ENCODE data around the gene BPI.

The BPI gene

DNA sequence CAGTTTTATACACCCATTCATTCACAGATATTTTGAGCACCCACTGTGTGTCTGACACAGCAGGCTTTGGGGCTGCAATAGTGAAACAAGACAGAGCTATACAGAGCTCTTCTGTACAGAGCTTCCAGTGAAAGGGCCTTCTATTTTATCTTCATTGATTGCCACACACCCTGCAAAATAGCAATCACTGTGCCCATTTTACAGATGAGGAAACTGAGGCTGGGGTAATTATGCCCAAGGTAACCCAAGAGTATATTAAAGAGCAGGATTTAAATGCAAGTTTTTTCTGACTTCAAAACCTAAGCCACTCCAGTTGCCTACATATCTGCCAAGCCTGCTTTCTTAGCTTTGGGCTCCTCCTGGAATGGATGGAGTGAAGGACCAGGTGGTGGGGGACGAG lies 4.5 kb downstream of the BPI start:
- DNase-seq (ENCODE audit: low read depth in 1 of 2, low spot score in 1 of 2): no peak
- no peak overlapping the region for H3K4me3 ChIP-seq (replicated peaks; ENCODE audit: insufficient read depth, low read length)
- TF ChIP-seq SPI1 (IDR thresholded peaks at IDR 0.05; ENCODE audit: borderline replicate concordance, low read depth) (no peak), POLR2AphosphoS5 (IDR thresholded peaks at IDR 0.05; ENCODE audit: low read depth) (no peak)
- TF ChIP-seq, protein P1, sequence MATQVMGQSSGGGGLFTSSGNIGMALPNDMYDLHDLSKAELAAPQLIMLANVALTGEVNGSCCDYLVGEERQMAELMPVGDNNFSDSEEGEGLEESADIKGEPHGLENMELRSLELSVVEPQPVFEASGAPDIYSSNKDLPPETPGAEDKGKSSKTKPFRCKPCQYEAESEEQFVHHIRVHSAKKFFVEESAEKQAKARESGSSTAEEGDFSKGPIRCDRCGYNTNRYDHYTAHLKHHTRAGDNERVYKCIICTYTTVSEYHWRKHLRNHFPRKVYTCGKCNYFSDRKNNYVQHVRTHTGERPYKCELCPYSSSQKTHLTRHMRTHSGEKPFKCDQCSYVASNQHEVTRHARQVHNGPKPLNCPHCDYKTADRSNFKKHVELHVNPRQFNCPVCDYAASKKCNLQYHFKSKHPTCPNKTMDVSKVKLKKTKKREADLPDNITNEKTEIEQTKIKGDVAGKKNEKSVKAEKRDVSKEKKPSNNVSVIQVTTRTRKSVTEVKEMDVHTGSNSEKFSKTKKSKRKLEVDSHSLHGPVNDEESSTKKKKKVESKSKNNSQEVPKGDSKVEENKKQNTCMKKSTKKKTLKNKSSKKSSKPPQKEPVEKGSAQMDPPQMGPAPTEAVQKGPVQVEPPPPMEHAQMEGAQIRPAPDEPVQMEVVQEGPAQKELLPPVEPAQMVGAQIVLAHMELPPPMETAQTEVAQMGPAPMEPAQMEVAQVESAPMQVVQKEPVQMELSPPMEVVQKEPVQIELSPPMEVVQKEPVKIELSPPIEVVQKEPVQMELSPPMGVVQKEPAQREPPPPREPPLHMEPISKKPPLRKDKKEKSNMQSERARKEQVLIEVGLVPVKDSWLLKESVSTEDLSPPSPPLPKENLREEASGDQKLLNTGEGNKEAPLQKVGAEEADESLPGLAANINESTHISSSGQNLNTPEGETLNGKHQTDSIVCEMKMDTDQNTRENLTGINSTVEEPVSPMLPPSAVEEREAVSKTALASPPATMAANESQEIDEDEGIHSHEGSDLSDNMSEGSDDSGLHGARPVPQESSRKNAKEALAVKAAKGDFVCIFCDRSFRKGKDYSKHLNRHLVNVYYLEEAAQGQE (IDR thresholded peaks at IDR 0.05; ENCODE audit: insufficient replicate concordance, low read depth): no peak
- TF ChIP-seq, protein P2, sequence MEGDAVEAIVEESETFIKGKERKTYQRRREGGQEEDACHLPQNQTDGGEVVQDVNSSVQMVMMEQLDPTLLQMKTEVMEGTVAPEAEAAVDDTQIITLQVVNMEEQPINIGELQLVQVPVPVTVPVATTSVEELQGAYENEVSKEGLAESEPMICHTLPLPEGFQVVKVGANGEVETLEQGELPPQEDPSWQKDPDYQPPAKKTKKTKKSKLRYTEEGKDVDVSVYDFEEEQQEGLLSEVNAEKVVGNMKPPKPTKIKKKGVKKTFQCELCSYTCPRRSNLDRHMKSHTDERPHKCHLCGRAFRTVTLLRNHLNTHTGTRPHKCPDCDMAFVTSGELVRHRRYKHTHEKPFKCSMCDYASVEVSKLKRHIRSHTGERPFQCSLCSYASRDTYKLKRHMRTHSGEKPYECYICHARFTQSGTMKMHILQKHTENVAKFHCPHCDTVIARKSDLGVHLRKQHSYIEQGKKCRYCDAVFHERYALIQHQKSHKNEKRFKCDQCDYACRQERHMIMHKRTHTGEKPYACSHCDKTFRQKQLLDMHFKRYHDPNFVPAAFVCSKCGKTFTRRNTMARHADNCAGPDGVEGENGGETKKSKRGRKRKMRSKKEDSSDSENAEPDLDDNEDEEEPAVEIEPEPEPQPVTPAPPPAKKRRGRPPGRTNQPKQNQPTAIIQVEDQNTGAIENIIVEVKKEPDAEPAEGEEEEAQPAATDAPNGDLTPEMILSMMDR (IDR thresholded peaks at IDR 0.05; ENCODE audit: insufficient read depth, low read length): no peak

DNA sequence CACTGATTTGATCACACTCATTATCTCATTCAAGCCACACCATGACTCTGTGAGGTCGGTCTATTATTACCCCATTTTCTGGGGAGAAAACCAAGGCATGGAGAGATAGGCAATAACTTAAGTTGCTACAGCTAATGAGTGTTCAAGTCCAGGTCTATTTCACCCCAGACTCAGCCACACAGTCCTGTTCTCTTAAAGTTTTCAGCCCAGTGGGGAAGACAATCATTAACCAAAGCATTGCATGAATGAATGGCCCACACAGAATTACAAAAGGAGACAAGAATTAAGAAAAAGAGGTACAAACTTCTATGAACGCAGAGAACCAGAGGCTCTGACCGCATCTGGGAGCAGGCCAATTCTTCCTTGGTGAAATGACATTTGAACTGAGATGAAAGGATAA lies 7.1 kb downstream of the BPI start:
- no peak for DNase-seq (ENCODE audit: low read depth in 1 of 2, low spot score in 1 of 2)
- Histone ChIP-seq H3K27me3 (ENCODE audit: insufficient read depth, poor library complexity, severe bottlenecking) (no peaks in the 10 kb centered on the region), H3K27ac (replicated peaks) (no peak overlapping the region), H3K4me3 (replicated peaks; ENCODE audit: insufficient read depth, low read length) (no peak overlapping the region)
- TF ChIP-seq, protein P1 (IDR thresholded peaks at IDR 0.05; ENCODE audit: insufficient replicate concordance, low read depth): no peak
- TF ChIP-seq POLR2AphosphoS5 (IDR thresholded peaks at IDR 0.05; ENCODE audit: low read depth): no peak
- TF ChIP-seq SPI1 (IDR thresholded peaks at IDR 0.05; ENCODE audit: borderline replicate concordance, low read depth): no peak
- TF ChIP-seq, protein P2 (IDR thresholded peaks at IDR 0.05; ENCODE audit: insufficient read depth, low read length): no peak
- TF ChIP-seq GABPA (IDR thresholded peaks at IDR 0.05; ENCODE audit: low read depth): no peak

More for the DNA sequence above, 4.5 kb downstream of the BPI start:
- no peak overlapping the region for H3K27ac ChIP-seq (replicated peaks)
- H3K27me3 ChIP-seq (ENCODE audit: insufficient read depth, poor library complexity, severe bottlenecking): no peaks in the 10 kb centered on the region

GRCh38 chr20:38311491-38311890 lies 7.5 kb downstream of the BPI start:
- H3K27ac ChIP-seq (replicated peaks): no peak overlapping the region

More at GRCh38 chr20:38311491-38311890, 7.5 kb downstream of the BPI start:
- DNase-seq (ENCODE audit: low read depth in 1 of 2, low spot score in 1 of 2): no peak
- H3K27me3 ChIP-seq (ENCODE audit: insufficient read depth, poor library complexity, severe bottlenecking): no peaks in the 10 kb centered on the region
- no peak for TF ChIP-seq GABPA (IDR thresholded peaks at IDR 0.05; ENCODE audit: low read depth)
- TF ChIP-seq, protein P2 (IDR thresholded peaks at IDR 0.05; ENCODE audit: insufficient read depth, low read length): no peak
- no peak for TF ChIP-seq POLR2AphosphoS5 (IDR thresholded peaks at IDR 0.05; ENCODE audit: low read depth)
- TF ChIP-seq, protein P1 (IDR thresholded peaks at IDR 0.05; ENCODE audit: insufficient replicate concordance, low read depth): no peak
- no peak for TF ChIP-seq SPI1 (IDR thresholded peaks at IDR 0.05; ENCODE audit: borderline replicate concordance, low read depth)
- no peak overlapping the region for H3K4me3 ChIP-seq (replicated peaks; ENCODE audit: insufficient read depth, low read length)

Data from HL-60 (cell line).